ENCODE results near the gene ATP5ME.
"Not testable (repeated sequence)": the region's sequence is repeated elsewhere in the genome, so short reads cannot be mapped to it uniquely, and the experiment has no call there.

The ATP5ME gene

DNA sequence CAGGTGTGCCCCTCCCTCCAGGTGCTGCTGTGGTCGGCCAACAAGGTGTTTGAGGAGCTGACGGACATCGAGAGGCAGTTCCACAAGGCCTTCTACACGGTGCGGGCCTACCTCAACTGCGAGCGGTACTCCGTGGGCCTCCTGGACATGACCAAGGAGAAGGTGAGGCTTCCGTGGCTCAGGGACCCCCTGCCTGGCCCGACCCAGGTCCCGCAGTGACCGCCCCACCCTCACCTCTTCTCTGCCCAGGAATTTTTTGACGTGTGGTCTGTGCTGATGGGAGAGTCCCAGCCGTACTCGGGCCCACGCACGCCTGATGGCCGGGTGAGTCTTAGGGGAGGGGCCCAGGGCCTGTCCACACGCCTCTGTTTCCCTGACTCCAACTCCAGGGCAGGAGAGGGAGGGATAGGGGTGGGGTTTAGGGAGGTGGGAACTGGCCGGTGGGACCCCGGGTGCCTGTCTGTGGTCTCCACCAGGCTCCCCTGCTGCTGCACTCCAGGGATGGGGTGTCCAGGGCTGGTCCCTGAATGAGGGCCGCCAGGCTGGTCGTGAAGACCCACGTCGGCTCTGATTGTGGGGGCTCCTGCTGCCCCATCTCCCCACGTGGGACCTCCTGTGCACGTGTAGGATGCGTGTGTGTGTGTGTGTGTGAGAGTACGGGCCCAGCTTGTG, 20.1 kb downstream of the ATP5ME start:
- no peak for FAIRE-seq

GRCh38 chr4:653080-653821, 20.8 kb downstream of the ATP5ME start:
- no peak for FAIRE-seq

DNA sequence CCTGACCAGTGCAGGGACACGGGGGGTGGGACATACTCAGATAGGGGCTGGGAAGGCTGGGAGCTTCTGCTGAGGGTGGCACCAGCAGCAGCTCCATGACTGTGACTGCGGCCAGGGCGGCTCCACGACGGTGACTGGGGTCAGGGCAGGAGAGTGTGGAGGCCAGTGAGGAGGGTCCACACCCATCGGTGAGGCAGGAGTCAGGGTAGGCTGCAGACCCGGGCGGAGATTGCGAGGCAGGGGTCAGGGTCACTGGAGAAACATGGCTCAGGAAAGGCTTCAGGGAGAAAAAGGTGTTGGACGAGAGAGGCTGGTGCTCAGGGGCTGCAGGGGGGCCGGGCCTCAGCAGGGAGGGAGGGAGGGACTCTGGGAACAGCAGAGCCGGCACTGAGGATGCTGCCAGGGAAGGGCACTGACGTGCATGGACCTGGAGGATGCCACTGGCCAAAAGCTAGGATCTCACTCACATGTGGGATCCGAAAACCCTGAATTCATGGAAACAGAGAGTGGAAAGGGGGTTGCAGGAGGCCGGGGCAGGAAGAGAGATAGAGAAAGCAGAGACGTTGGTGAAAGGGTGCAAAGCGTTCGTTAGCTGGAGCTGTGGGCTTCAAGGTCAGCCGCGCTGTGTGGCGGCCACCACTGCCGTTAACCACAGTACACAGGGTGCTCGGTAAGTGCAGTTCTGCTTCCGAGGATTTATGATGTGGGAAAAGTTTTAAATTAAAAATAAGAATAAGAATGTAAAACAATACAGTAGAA, 22.0 kb downstream of the ATP5ME start:
- no peak for FAIRE-seq

DNA sequence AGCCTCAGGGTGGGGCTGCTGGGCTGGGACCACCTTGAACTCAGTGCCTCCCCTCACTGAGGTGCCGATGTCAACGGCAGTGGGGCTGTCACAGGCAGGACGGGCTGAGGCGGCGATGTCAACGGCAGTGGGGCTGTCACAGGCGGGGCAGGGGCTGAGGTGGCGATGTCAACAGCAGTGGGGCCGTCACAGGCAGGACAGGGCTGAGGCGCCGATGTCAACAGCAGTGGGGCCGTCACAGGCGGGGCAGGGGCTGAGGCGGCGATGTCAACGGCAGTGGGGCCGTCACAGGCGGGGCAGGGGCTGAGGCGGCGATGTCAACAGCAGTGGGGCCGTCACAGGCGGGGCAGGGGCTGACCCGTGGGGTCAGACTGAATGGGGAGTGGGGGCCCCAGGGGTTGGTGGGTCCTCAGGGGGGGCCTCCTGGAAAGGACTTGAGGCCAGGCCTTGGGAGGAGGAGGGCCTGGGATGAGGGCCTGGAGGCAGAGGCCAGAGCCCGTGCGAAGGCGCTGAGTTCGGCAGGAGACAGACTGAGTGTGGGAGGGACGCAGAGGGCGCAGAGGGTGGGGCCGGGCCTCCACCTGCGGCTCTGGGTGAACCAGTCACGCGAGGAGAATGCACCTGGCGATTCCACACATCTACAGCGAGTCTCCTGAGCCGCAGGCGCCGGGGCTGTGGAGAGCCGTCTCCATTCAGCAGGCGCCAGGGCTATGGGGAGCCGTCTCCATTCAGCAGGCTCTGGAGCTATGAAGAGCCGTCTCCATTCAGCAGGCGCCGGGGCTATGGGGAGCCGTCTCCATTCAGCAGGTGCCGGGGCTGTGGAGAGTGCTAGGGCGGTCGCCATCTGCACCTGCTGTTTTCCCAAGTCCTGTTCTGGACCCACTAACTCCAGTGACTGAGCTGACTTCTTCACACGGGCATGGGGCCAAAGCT, 22.9 kb downstream of the ATP5ME start:
- FAIRE-seq = no peak

DNA sequence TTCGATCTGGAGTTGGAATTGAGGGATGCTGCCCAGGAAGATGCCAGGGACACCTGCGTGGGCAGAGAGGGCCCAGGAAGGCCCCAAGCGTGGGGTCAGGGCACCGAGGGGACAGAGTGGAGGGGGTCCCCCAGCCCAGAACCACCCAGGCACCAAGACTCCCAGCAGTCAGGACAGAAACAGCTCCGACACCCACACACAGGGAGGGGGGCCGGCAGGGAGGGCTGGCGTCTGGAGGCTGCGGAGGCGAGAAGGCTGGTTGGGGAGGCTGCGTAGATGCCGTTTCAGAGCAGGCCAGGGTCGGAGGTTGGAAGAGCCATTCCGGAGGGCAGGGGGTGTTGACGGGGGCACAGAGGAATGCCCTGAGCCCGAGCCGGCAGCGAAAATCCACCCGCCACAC, 23.6 kb downstream of the ATP5ME start:
- FAIRE-seq = no peak

DNA sequence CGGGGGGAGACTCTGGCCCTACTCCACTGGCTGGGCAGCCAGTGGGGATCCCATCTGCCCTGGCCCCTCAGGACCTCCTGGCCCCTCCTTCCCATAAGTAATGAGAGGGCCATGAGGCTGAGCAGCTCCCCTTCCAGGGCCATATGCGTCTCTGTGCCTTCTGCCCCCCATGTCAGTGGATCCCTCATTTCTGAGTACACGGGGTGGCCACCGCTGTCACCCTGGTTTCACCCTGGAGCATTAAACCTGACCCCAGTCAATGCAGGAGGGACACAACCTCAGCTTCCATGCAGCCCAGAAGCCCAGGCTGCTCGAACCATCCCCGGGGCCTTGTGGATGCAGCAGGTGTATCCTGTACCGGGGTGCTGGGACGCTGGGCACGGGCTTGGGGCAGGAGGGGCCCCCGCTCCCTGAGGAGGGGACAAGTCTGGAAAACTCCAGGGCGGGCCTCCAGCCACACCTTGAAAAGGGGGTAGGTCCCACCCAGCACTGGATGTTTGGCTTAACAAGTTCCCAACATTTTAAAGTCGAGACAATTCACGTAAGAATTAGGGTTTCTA, 24.2 kb downstream of the ATP5ME start:
- FAIRE-seq = no peak

- no peak for FAIRE-seq
Measured at GRCh38 chr4:649293-649625, 24.8 kb downstream of the ATP5ME start.

DNA sequence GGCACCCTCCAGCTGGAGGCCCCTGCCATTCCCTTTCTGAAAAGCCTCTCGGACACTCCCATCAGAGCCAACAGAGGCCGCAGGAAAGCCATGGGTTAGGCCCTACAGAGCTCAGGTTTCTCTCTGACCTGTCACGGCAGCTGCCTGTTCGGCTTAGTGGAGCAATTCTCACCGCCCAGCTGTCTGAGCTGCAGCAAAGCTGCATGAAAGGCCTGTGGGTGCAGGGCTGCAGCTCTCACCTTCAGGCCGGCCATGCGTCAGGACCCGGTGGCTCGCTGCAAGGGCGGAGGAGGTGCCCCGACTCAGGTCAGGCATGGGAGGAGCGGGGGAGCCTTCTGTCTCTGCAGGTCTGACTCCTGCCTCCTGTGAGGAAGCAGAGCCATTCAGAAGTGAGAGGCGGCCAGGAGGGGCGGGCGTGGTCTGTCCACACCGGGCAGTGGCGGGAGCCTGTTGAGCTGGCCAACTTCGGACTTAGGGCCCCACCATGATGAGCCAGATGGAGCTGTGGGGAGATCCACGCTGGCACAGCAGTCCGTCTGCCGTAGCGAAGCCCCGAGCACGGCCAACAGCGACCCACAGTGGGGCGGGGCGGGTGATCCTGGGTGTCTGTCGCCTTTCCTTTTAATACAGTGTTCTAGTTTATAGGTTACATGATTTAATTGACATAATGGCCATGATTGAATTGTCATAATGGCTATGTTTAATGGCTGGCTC, 25.3 kb downstream of the ATP5ME start:
- no peak for FAIRE-seq

DNA sequence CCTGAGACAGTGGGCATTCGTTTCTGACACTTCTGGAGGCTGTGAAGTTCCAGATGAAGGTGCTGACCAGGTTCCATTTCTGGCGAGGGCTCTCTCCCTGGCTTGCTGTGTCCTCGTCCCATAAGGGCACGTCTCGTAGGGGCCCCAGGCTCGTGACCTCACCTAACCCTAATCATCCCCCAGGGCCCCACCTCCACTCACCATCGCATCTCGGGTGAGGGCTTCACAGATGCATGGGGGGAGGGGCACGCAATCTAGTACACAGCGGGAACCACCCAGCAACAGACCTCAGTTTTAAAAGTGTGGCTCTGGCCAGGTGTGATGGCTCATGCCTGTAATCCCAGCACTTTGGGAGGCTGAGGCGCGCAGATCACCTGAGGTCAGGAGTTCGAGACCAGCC, 26.6 kb downstream of the ATP5ME start:
- FAIRE-seq = no peak

- FAIRE-seq = no peak
Measured at GRCh38 chr4:646460-646859, 27.6 kb downstream of the ATP5ME start.

- not testable (repeated sequence) for FAIRE-seq
Measured at GRCh38 chr4:642366-642765, 31.7 kb downstream of the ATP5ME start.

GRCh38 chr4:637536-638280, 36.4 kb downstream of the ATP5ME start:
- FAIRE-seq = no peak

GRCh38 chr4:636628-637159, 37.4 kb downstream of the ATP5ME start:
- FAIRE-seq = no peak

DNA sequence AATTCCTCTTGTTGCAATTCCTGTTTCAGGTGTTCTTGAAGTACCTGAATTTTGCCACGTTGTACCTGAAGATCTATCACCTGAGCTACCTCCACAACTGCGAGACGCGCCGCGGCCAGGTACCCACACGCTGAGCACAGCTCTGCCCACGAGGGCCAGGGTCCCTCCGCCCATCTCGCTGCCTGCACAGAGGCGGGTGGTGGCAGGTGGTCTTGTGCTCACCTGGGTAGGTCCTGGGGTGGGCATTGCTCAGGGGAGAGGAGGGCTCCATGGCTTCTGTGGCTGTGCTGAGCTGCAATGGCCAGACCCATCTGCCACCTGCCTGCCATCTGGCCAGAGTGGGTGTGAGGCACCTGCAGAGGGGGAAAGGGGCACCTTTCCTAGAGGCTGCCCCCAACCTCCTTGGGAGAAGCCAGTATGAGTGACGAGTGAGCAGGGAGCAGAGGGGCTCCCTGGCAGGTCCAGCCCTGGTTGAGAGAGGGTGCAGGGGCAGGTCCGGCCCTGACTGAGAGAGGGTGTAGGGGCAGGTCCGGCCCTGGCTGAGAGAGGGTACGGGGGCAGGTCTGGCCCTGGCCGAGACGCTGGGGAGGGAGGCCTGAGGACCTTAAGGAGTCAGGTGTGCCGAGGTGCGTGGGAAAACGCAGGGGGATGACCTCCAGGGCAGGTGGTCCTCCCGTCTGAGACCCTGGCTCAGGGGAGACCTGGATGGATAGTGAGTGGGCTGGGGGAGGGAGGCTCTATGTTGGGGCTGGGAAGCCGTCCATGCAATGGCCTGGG, 38.0 kb downstream of the ATP5ME start:
- FAIRE-seq = no peak

DNA sequence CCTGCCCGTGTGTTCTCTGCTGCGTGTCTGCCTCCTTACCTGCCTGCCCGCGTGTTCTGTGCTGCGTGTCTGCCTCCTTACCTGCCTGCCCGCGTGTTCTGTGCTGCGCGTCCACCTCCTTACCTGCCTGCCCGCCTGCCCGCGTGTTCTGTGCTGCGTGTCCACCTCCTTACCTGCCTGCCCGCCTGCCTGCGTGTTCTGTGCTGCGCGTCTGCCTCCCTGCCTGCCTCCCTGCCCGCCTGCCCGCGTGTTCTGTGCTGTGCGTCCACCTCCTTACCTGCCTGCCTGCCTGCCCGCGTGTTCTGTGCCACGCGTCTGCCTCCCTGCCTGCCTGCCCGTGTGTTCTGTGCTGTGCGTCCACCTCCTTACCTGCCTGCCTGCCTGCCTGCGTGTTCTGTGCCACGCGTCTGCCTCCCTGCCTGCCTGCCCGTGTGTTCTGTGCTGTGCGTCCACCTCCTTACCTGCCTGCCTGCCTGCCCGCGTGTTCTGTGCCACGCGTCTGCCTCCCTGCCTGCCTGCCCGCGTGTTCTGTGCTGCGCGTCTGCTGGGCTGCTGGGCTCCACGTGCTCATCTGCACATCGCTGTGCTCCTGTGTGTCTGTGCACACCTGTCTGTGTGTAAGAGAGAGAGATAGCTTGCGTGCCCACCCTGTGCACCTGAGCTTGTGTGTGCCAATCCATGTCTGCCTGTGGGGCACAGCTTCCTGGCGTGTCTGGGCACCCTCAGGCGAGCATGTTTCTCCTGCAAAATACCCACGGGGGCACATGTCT, 38.8 kb downstream of the ATP5ME start:
- not testable (repeated sequence) for FAIRE-seq

DNA sequence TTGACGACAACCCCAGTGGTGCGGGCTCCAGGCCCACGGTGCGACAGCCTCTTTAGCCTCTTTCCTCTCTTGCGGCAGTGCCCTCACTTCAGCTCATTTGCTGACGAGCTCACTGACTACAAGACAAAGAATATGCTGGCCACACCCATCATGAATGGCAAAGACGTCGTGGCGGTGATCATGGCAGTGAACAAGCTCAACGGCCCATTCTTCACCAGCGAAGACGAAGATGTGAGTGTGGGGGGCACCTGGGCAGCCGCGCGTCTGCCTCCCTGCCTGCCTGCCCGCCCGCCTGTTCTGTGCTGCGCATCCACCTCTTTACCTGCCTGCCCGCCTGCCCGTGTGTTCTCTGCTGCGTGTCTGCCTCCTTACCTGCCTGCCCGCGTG, 39.5 kb downstream of the ATP5ME start:
- no peak for FAIRE-seq

DNA sequence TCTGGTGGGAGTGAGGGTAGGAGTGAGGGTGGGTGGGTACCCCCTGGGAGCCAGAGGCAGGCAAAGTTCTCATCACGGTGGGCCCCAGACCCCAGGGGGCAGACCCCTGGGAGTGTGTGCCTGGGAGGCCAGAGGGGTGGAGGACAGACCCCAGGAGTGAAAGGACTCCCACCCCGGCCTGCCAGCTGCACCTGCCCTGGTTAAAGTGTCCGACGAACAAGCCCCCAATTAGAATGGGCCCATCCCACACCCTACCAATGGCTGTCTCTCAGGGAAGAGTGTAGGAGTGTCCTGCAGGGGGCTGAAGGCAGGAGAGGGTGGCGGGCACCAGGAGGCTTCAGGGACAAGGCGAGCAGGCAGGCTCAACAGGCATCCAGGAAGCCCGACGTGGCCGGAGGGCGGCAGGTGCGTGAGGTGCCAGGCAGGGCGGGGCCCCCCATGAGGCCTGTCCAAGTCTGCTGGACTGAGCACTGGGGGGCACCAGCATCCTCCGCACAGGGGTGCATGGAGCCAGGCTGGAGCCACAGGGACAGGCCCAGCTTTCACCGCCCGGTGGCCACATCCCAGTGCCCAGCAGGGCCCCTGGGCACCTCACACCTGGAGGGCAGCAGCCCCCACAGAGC, 40.0 kb downstream of the ATP5ME start:
- FAIRE-seq = no peak

DNA sequence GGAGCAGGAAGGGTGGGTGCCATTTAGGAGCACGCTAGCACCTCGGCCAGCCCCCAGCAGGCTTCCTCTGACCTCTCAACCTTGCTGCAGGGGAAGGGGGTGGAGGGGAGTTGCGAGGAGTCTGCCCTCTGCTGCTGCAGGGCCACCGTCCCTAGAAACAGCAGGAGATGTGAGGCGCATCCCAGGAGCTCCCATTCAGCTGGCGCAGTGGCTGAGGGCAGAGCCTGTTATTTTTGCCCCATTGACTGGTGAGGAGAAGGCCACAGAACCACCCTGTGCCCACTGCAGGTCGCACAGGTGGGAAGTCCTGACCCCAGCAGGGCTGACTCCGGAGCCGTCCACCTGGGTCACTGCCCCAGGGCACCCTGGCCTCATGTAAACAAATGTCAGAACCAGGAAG, 40.7 kb downstream of the ATP5ME start:
- no peak for FAIRE-seq

GRCh38 chr4:632926-633325, 41.1 kb downstream of the ATP5ME start:
- no peak for FAIRE-seq

Data from islet of Langerhans (tissue), 1 donor.